Panc1 (cell line): ENCODE results near the gene HNRNPM.

Source experiments
- CTCF ChIP-seq: fragments of 450-650 bp; IDR thresholded peaks from 2 replicates; pipeline ENCODE4 v1.5.1; 2017; ENCODE audit warnings: mild to moderate bottlenecking
- POLR2AphosphoS5 ChIP-seq: IDR thresholded peaks from 2 replicates; pipeline ENCODE4 v1.6.1; 2012; ENCODE audit warnings: mild to moderate bottlenecking, low read depth, low read length, moderate library complexity
- REST ChIP-seq, 2 experiments: IDR thresholded peaks; 2 replicates each; pipeline ENCODE4 v1.6.1; 2011 to 2012; ENCODE audit warnings: low read depth in 2 of 2, control low read depth in 1 of 2, low read length in 1 of 2, mild to moderate bottlenecking in 1 of 2, moderate library complexity in 1 of 2; ENCODE audit not compliant: insufficient read depth in 1 of 2
- SIN3A ChIP-seq: IDR thresholded peaks from 2 replicates; pipeline ENCODE4 v1.6.1; 2012; ENCODE audit warnings: low read depth, mild to moderate bottlenecking, low read length, moderate library complexity, borderline replicate concordance; ENCODE audit not compliant: insufficient read depth
- TCF7L2 ChIP-seq: IDR thresholded peaks from 2 replicates; pipeline ENCODE4 v1.6.1; 2011; ENCODE audit warnings: mild to moderate bottlenecking, low read depth, low read length, inconsistent platforms

GRCh38 chr19:8455018-8455417 is 10.2 kb downstream of the HNRNPM start:
- no peak for TF ChIP-seq CTCF
- TF ChIP-seq POLR2AphosphoS5 = no peak
- no peak for TF ChIP-seq REST (IDR thresholded peaks at IDR 0.05; ENCODE audit: insufficient read depth in 1 of 2, low read depth in 2 of 2, low read length in 1 of 2)
- TF ChIP-seq SIN3A = no peak
- no peak for TF ChIP-seq TCF7L2
